ENCODE measurements around the gene ACBD6.

Gene ACBD6

GRCh38 chr1:180386745-180387367 lies 115.5 kb downstream of the ACBD6 start:
- peaks cover 23% of the 10 kb centered on the region for H3K36me3 ChIP-seq (ENCODE audit: insufficient read depth, low read length)
- H3K9ac ChIP-seq (ENCODE audit: low read depth, low read length, poor library complexity, severe bottlenecking) = no peak overlapping the region
- H3K4me2 ChIP-seq (ENCODE audit: low read depth, low read length, poor library complexity, severe bottlenecking) = no peak overlapping the region
- no peak overlapping the region for H3K4me3 ChIP-seq (ENCODE audit: low read length, poor library complexity, severe bottlenecking)
- no peaks in the 10 kb centered on the region for H3K27me3 ChIP-seq (ENCODE audit: insufficient read depth, low read length, poor library complexity, severe bottlenecking)
- H4K20me1 ChIP-seq (ENCODE audit: insufficient read depth, low read length, poor library complexity, severe bottlenecking) = no peaks in the 10 kb centered on the region
- H3K9me3 ChIP-seq (ENCODE audit: insufficient read depth, low read depth, low read length) = peaks cover 34% of the 10 kb centered on the region
- no peaks in the 10 kb centered on the region for H3K9me2 ChIP-seq (replicated peaks; ENCODE audit: low read depth, low read length)
- TF ChIP-seq CTCF (conservative IDR thresholded peaks at IDR 0.05; ENCODE audit: low read length) = no peak
- TF ChIP-seq EZH2phosphoT487 (IDR thresholded peaks at IDR 0.05; ENCODE audit: borderline replicate concordance) = no peak
- H3K4me1 ChIP-seq (ENCODE audit: insufficient read depth, low read length, poor library complexity, severe bottlenecking) = no peaks in the 10 kb centered on the region
- peaks cover 41% of the 10 kb centered on the region for H3K79me2 ChIP-seq (ENCODE audit: insufficient read depth, low read length)
- no peaks in the 10 kb centered on the region for H3F3A ChIP-seq (ENCODE audit: low read depth)
- no peak overlapping the region for H2AFZ ChIP-seq (ENCODE audit: low read length)

- no peaks in the 10 kb centered on the region for H3K27me3 ChIP-seq (ENCODE audit: insufficient read depth, low read length, poor library complexity, severe bottlenecking)
- no peaks in the 10 kb centered on the region for H3K4me1 ChIP-seq (ENCODE audit: insufficient read depth, low read length, poor library complexity, severe bottlenecking)
- no peaks in the 10 kb centered on the region for H3F3A ChIP-seq (ENCODE audit: low read depth)
- H3K4me3 ChIP-seq (ENCODE audit: low read length, poor library complexity, severe bottlenecking) = no peak overlapping the region
- no peaks in the 10 kb centered on the region for H3K9me2 ChIP-seq (replicated peaks; ENCODE audit: low read depth, low read length)
- peaks cover 31% of the 10 kb centered on the region for H3K9me3 ChIP-seq (ENCODE audit: insufficient read depth, low read depth, low read length)
- TF ChIP-seq CTCF (conservative IDR thresholded peaks at IDR 0.05; ENCODE audit: low read length) (no peak), EZH2phosphoT487 (IDR thresholded peaks at IDR 0.05; ENCODE audit: borderline replicate concordance) (no peak)
- H3K9ac ChIP-seq (ENCODE audit: low read depth, low read length, poor library complexity, severe bottlenecking) = no peak overlapping the region
- H3K79me2 ChIP-seq (ENCODE audit: insufficient read depth, low read length) = peaks cover 58% of the 10 kb centered on the region
- H3K36me3 ChIP-seq (ENCODE audit: insufficient read depth, low read length) = peaks cover 22% of the 10 kb centered on the region
- no peaks in the 10 kb centered on the region for H4K20me1 ChIP-seq (ENCODE audit: insufficient read depth, low read length, poor library complexity, severe bottlenecking)
- H3K4me2 ChIP-seq (ENCODE audit: low read depth, low read length, poor library complexity, severe bottlenecking) = no peak overlapping the region
- H2AFZ ChIP-seq (ENCODE audit: low read length) = no peak overlapping the region
Observed at GRCh38 chr1:180385144-180385543, 117.2 kb downstream of the ACBD6 start.

- H3K4me1 ChIP-seq (ENCODE audit: insufficient read depth, low read length, poor library complexity, severe bottlenecking) = no peaks in the 10 kb centered on the region
- no peak overlapping the region for H3K4me3 ChIP-seq (ENCODE audit: low read length, poor library complexity, severe bottlenecking)
- H3K79me2 ChIP-seq (ENCODE audit: insufficient read depth, low read length) = peaks cover 65% of the 10 kb centered on the region
- no peak overlapping the region for H3K9ac ChIP-seq (ENCODE audit: low read depth, low read length, poor library complexity, severe bottlenecking)
- H2AFZ ChIP-seq (ENCODE audit: low read length) = no peak overlapping the region
- peaks cover 38% of the 10 kb centered on the region for H3K9me3 ChIP-seq (ENCODE audit: insufficient read depth, low read depth, low read length)
- TF ChIP-seq CTCF (conservative IDR thresholded peaks at IDR 0.05; ENCODE audit: low read length) = no peak
- no peaks in the 10 kb centered on the region for H3K9me2 ChIP-seq (replicated peaks; ENCODE audit: low read depth, low read length)
- H3K27me3 ChIP-seq (ENCODE audit: insufficient read depth, low read length, poor library complexity, severe bottlenecking) = no peaks in the 10 kb centered on the region
- H3F3A ChIP-seq (ENCODE audit: low read depth) = no peaks in the 10 kb centered on the region
- H3K36me3 ChIP-seq (ENCODE audit: insufficient read depth, low read length) = peaks cover 27% of the 10 kb centered on the region
- no peaks in the 10 kb centered on the region for H4K20me1 ChIP-seq (ENCODE audit: insufficient read depth, low read length, poor library complexity, severe bottlenecking)
- H3K4me2 ChIP-seq (ENCODE audit: low read depth, low read length, poor library complexity, severe bottlenecking) = no peak overlapping the region
Observed at GRCh38 chr1:180384286-180385005, 117.9 kb downstream of the ACBD6 start.
